ENCODE results near the gene FBRS.
A peak's percentile ranks its signal among the peaks of the same experiment; 100 is the strongest.
"Not testable (repeated sequence)": the region's sequence is repeated elsewhere in the genome, so short reads cannot be mapped to it uniquely, and the experiment has no call there.

The FBRS gene

DNA sequence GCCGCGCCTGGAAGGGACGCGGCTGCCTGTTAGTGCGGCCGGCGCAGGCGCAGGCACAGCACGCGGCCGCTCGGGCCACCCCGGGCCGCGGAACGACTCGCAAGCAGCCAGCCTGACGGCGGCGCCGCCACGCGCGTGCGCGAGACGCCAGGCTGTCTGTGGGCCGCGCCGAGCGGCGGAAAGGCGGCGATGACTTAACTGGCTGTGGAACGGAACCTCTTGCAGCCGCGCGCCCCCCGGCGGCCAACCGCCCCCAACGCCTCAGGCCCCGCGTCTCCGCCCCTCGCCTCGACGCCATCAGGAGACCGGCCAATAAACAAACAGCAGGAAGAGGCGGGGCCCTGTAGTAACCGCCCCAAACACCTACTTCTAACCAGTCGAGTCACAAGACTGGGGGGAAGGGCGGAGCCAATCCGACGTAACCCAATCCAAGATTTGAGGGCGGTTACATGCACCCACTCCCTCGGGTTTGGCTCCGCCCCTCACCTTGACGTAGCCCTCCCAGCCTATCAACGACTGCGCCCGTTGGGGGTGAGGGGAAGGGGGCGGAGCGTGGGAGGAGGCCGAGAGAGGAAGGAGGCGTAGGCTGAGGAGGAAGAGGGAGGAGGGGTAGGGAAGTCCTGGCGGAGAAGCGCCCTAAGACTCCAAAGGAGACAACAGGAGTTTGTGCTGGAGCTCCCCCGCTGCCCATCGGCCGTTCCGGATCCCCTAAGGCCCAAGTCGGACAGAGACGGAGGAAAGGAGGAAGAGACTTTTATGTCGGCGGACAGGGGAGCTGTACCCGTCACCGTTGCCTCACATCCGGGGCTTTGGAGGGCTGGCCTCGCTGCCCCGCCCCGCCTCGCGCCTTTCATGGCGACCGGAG lies at the start of gene FBRS:
Gene FBRS, plus strand, starts transcription at position 566 of the 865 bp plus-strand sequence. CDS start 1,088 bp downstream, outside the sequence.
- peak; percentile 99 for DNase-seq (ENCODE audit: low read depth in 2 of 2)

DNA sequence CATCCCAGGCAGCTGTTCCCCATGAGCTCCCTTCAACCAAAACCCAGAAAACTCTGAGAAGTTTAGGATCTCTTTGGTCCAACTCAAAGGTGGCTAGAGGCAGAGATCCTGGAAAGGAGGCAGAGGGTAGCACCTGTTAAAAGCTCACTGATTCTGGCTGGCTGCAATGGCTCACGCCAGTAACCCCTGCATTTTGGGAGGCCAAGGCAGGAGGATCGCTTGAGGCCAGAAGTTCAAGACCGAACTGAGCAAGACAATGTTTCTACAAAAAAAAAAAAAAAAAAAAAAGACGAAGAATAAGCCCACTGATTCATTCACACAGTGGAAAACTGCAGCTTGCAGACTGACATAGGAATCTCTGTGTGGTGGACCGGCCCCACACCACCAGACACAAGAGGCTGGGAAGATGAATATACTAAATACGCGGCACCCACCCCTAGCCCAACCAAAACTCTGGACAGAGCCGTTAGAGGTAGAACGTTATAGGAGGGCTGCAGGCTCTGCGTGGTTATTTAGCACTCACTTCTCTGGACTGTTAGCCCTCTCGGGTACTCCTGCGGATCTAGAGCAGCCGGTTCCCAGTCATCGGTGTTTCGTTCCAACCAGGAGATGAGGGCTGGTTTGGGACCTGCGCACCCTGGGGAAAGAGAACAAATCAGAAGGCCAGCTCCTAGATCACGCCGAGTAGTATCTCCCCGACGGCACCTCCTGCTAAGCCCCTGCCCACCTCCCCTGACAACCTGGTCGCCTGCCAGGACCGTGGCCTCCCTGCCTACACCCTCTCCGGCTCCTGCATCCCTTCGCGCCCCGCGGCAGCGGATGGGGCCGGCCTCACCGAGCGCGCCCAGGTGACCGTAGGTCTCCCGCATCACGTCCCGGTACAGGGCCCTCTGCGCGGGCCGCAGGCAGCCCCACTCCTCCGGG lies 49.0 kb upstream of the FBRS start:
- DNase-seq (ENCODE audit: low read depth in 2 of 2): no peak

DNA sequence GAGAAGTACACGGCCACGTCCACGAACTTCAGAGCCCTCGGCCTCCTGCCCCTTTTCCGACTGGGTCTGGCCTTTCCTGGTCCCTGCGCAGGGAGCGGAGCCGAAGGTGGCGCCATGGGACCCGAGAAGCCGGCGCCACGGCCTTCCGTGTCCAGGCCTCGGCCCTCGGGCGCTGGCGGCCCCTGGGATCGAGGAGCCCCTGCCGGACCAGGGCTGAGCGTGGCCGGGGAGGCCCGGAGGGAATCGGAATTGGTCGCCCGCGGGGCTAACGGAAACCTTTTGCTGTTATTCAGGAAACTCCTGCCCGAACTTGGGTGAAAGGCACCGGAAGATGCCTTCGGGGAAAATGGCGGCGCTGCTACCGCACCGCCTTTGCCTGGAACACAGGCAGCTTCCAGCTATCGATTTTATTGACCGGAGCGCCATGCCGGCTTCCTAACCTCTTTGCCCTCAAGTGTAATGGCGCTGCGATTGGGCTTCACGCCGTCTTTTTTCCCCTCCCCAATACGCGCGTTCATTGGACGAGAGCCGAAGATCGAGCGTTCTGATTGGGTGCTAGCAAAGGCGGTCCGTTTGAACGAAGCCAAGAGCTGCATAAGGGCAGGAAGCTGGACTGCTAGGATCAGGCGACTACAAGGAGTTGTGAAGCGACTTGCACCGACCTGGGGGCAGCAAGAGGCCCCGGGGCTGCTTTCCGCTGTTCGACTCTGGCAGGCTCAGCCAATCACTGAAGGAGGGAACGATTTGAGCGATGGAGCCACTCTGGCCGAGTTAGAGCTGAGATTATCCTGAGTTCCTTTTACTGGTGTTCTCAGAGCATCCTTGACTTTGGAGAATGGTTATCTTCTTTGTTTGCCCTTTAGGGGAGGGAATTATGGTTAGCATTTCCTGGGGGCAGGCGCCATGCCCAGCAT lies 48.0 kb upstream of the FBRS start, which contains the start of gene ZNF689:
Gene ZNF689, minus strand, starts transcription at position 464 of the 914 bp plus-strand sequence. Its CDS starts 348 bp downstream, at position 116.
- peak; percentile 88 to 90 for DNase-seq (ENCODE audit: low read depth in 2 of 2)

DNA sequence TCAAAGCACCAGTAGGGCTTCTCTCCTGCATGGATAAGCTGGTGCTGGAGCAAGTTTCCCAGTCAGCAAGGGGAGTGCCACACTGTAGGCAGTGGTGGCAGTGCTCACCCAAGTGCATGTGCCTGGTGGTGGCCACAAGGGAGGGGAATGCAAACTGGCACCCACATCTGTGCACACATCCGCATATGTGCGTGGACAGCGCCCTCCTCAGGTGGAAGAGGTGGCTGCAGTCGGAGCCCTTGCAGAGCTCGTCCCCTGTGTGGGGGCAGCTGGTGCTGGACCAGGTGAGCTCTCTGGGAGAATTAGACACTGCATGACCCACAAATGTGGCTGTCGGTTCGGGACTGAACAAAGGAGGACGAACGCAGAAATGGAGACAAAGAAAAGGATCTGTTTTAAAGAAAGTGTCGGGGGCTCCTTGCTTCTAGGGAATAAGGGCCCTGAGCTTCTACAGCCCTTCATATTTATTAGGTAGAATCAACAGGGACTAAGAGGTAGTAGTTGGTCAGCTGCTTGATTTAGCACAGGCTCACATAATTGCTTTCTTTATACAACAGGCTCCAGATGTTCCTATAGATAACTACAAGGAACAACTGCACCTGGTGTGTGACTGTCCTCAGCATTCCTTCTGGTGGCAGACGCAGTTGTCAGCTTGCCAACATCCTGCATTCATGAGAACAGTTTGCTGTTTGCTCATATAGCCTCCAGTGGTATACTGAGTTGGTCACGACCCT lies 42.7 kb upstream of the FBRS start:
- DNase-seq (ENCODE audit: low read depth in 2 of 2): peak; percentile 24 to 38

DNA sequence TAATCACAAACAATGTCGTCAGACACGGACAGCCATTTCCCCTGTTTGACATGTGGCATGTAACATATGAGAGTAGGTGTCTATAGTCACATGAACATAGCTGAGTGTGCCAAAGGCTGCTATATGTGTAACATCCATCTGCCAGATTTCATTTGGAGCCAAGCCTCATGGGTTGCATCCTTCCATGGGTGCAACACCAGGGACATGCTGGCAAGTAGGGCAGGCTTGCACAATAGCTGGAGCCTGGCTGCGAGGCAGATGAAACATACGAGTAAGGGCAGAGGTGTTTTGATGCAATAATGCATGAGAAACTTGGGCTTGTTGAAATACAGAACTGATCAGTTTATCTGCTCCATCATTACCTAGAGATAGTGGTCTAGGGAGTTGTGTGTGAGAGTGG lies 39.0 kb upstream of the FBRS start:
- DNase-seq (ENCODE audit: low read depth in 2 of 2): no peak

DNA sequence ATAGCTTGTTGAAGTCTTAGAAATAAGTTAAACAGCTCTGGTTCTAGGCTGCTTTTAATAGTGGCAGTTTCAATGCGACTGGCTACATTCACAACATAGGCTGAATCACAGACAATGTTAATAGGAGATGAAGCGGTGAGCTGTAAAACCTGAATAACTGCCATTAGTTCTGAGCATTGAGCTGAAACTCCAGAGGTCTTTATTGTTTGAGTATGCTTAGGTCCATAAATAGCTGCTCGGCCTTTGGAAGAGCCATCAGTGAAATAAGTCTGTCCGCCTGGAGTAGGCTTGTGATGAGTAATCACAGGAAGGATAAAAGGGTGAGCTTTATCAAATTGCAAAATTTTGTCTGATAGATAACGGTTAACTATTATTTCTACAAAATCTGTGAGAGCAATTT lies 38.6 kb upstream of the FBRS start:
- DNase-seq (ENCODE audit: low read depth in 2 of 2): no peak

DNA sequence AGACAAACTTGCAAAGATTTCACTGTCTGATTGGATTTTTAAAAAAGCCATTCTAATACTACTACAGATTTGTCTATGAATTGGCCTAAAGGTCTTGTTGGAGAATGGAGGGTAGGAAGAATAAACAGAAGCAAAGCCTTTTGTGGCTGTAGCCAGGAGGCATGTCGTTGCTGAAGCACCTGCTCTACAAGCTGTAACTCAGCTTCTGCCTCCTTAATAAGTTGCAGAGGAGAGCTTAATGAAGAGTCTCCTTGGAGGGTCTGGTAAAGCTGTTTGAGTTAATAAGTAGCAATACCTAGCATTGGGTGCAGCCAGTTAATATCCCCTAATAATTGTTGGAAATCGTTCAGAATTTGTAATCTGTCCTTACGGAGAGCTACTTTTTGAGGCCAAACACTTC lies 38.1 kb upstream of the FBRS start:
- no peak for DNase-seq (ENCODE audit: low read depth in 2 of 2)

DNA sequence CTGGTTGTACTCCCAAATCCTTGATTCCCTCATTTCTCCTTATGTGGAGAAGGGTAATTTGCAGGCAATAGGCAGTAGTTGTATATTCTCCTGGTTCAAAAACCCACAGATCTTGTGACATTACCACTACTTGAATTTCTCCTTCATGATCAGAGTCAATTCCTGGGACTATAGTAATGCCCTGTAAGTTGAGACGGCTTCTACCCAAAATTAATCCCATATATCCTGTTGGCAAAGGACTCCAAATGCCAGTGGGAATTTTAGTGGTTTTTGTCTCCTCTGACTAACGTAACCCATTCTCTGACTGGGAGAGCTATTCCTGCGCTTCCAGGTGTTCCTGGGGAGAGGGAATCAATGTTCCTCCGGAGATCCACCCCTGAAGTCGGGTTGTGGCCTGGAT lies 36.5 kb upstream of the FBRS start:
- DNase-seq (ENCODE audit: low read depth in 2 of 2): no peak

DNA sequence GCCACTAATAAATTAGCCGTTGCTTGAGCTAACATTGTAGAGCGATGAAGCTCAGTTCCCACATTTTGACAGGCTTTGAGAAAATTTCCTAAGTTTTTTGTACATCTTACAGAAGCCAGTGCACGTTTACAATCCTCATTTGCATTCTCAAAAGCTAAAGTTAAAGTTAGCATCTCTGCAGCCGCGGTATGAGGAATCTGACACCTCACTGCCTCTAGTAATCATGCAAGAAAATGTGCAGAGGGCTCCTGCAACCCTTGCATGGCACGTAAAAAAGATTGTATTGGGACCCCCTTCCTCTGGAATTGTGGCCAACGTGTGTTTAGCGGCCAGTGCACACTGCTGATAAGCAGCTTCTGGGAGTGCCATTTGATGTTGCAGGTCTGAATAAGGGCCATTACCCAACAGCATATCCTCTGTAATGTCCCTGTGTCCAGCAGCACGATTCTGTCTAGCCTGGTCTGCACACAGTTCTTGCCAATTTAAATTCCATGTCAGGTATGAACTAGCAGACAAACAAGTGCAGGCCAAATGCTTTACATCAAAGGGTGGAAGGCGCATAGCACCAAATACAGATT lies 35.7 kb upstream of the FBRS start:
- no peak for DNase-seq (ENCODE audit: low read depth in 2 of 2)

DNA sequence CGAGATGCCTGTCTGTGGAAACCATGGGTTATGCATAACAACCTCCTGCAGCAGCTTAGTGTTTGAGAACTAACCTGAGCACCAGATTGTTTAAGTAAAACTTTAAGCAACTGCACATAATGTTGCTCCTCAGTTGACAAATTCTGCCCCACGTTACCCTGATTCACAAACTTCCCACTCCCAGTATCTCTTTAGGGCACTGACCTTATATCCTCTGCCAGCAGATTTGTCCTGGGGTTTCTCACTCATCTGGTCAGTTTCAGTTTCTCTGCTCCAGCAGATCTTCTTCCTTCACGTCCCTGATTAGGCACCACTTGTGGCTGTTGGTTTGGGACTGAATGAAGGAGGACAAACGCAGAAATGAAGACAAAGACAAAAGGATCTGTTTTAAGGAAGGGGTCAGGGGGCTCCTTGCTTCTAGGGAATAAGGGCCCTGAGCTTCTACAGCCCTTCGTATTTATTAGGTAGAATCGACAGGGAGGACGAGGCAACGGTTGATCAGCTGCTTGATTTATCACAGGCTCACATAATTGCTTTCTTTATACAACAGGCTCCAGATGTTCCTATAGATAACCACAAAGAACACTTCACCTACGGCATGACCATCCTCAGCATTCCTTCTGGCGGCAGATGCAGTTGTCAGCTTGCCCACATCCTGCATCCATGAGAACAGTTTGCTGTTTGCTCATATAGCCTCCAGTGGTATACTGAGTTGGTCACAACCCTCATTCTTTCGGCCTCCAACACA lies 34.5 kb upstream of the FBRS start:
- no peak for DNase-seq (ENCODE audit: low read depth in 2 of 2)

DNA sequence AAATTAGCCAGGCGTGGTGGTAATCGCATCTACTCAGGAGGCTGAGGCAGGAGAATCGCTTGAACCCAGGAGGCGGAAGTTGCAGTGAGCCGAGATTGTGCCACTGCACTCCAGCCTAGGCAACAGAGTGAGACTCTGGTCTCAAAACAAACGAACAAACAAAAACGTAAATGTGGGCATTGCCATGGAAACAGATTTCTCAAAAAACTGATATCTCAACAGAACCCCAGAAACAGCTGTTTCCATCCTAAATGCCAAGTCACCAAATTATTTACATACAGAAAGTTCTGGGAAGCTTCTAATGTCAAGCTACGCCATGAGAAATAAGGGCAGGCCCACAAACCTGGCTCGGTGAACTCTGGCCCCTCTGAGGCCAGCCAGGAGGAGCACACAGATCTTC lies 32.0 kb upstream of the FBRS start:
- DNase-seq (ENCODE audit: low read depth in 2 of 2): no peak

DNA sequence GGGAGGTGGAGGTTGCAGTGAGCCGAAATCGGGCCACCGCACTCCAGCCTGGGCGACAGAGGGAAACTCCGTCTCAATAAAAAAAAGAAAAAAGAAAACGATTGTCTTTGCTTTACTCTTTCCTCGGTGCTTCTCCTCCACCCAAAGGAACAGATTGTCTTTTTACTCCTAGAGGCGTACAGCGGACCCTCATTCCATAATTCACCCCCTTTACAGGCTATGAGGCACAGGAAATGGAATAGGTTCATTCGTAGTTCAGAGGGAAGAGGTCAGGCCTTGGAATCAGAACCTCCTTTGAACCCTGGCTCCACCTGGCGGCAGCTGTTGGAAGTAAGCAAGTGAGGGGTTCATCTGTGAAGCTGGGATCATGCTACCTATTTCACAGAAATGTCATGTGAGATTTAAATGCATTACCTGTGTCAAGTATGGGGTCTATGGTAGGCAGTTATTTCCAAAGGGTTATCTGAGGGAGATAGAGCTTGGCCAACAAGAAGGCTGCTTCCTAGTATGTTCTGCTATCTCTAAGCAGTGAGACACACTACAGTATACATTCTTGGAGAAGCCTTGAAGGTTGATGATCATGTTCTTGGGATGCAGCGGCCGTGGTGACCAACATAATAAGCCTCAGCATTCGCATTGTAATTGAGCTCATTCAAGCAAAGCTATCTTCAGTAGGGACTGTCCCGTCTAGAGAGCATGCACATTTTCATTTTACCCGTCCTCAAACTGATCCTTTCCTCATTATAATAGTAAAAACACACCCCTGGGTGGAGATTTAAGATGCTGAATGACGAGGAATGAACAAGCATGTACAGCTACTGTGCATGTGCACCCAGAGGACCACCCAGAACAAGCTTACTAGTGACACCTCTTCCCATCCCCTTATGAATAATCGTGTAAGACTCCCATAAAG lies 29.3 kb upstream of the FBRS start:
- peak; percentile 70 to 87 for DNase-seq (ENCODE audit: low read depth in 2 of 2)

DNA sequence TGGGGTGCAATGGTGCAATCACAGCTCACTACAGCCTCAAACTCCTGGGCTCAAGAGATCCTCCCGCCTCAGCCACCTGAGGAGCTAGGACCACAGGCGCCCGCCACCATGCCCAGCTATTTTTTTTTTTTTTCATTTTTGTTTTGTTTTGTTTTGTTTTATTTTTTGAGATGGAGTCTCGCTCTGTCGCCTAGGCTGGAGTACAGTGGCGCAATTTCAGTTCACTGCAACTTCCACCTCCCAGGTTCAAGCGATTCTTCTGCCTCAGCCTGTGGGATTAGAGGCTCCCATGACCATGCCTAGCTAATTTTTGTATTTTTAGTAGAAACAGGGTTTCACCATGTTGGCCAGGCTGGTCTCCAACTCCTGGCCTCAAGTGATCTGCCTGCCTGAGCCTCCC lies 25.8 kb upstream of the FBRS start:
- DNase-seq (ENCODE audit: low read depth in 2 of 2): not testable (repeated sequence)

DNA sequence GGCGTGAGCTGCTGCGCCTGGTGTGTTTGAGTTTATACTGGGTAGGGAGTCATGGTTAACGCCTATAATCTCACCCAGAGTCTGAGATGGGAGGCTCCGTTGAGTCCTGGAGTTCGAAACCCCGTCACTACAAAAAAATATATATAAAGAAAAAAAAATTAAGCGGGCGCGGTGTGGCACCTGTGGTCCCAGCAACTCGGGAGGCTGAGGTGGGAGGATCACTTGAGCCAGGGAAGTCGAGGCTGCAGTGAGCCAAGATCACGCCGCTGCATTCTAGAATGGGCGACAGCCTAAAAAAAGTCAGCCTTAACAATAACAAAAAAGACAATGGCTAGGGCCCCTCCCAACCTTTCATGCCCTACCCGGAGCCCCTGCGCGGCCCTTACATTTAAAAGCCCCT lies 24.7 kb upstream of the FBRS start:
- no peak for DNase-seq (ENCODE audit: low read depth in 2 of 2)

DNA sequence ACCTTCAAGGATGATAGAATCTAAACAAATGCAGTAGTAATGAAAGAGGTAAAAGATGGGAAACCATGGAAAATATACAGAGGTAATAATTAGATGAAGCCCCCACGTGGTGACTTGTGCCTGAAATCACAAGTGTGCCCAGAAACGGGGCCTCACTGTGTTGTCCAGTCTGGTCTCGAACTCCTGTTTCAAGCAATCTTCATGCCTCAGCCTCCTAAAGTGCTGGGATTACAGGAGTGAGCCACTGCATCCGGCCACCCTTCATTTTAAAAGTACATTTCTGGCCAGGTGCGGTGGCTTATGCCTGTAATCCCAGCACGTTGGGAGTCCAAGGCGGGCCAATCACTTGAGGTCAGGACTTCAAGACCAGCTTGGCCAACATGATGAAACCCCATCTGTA lies 21.6 kb upstream of the FBRS start:
- DNase-seq (ENCODE audit: low read depth in 2 of 2): no peak

DNA sequence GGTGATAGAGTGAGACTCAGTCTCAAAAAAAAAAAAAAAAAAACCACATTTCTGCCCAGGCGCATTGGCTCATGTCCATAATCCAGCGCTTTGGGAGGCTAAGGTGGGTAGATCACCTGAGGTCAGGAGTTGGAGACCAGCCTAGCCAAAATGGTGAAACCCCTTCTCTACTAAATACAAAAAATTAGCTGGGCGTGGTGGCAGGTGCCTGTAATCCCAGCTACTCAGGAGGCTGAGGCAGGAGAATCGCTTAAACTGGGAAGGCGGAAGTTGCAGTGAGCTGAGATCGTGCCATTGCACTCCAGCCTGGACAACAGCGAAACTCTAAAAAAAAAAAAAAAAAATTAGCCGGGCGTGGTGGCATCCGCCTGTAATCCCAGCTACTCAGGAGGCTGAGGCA lies 21.1 kb upstream of the FBRS start:
- DNase-seq (ENCODE audit: low read depth in 2 of 2): not testable (repeated sequence)

DNA sequence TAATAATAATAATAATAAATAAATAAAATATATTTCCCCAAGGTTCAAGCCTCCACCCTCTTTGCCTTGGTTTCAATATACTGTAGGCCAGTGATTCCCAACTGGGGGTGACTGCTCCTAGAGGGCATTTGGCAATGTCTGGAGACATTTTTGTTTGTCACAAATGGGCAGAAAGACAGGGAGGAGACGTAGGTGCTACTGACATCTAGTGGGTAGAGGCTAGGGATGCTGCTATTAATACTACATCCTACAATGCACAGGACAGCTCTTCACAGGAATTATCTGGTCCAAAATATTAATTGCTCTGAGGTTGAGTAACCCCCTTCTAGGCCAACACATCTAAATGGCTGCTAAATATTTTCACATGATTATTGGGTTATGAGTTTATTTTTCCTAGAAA lies 20.3 kb upstream of the FBRS start:
- DNase-seq (ENCODE audit: low read depth in 2 of 2): no peak

DNA sequence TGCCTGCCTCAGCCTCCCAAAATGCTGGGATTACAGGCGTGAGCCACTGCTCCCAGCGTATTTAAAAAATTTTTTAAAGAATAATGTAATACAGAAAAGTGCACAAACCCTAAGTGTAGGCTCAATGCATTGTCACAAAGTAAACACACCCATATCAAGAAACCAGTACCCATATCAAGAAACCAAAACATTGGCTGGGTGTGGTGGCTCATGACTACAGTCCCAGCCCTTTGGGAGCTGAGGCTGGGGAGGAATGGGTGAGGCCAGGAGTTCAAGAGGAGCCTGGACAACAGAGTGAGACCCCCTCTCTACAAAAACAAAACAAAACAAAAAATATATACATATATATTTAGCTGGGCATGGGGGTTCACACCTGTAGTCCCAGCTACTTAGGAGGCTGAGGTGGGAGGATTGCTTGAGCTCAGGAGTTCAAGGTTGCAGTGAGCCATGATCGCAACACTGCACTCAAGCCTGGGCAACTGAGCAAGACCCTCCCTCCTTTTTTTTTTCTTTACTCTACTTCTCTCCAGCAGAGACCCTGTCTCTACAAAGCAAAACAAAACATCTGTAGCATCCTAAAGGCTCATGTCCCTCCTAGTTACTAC lies 16.8 kb upstream of the FBRS start:
- no peak for DNase-seq (ENCODE audit: low read depth in 2 of 2)
